H1 (cell line): ENCODE results near the gene SFRP2. TPM values are rescaled to one million over a fixed set of nuclear protein-coding genes. Genes with fewer than 3 reads are reported as not detected.

Source experiments
- CTCF ChIA-PET: fragments of 300-600 bp; sonication (Branson Sonifier 250); formaldehyde crosslinking; loops from one replicate; lab custom pipeline; 2021; ENCODE audit not compliant: partially characterized antibody; lab: Charles Lee
- POLR2A ChIA-PET: fragments of 300-600 bp; sonication (Branson Sonifier 250); formaldehyde crosslinking; loops from one replicate; lab custom pipeline; 2021; ENCODE audit warnings: inconsistent platforms; ENCODE audit not compliant: partially characterized antibody; lab: Charles Lee
- DNase-seq, 2 experiments: peaks; one replicate each; pipeline versions ENCODE4 v3.0.0 to v3.0.0-alpha.2; 2010 to 2022; ENCODE audit warnings: low spot score in 2 of 2, low read depth in 1 of 2, mixed read lengths in 1 of 2
- FAIRE-seq: peaks from 2 replicates; lab custom pipeline; 2011; peaks lifted over from hg19 to GRCh38; lab: Jason Lieb, UNC
- H2AFZ ChIP-seq: 2 replicates; pipeline ENCODE4 v1.8.1; 2012; ENCODE audit warnings: low read length, inconsistent platforms
- H2AK5ac ChIP-seq: 2 replicates; pipeline ENCODE4 v1.6.1; 2013; ENCODE audit warnings: low read depth, low read length
- H2BK120ac ChIP-seq: replicated peaks from 2 replicates; pipeline ENCODE3; 2013; ENCODE audit warnings: low read depth, low read length, inconsistent platforms
- H2BK12ac ChIP-seq: 2 replicates; pipeline ENCODE4 v1.6.1; 2013; ENCODE audit warnings: low read depth, low read length
- H2BK15ac ChIP-seq: 2 replicates; pipeline ENCODE4 v1.6.1; 2013; ENCODE audit warnings: low read length
- H2BK20ac ChIP-seq: 2 replicates; pipeline ENCODE4 v1.6.1; 2013; ENCODE audit warnings: low read length
- H2BK5ac ChIP-seq: 2 replicates; pipeline ENCODE4 v1.6.1; 2013; ENCODE audit warnings: low read depth, low read length
- H3K14ac ChIP-seq: 2 replicates; pipeline ENCODE4 v1.6.1; 2013; ENCODE audit warnings: inconsistent platforms; ENCODE audit not compliant: insufficient read length
- H3K18ac ChIP-seq: 2 replicates; pipeline ENCODE4 v1.6.1; 2013; ENCODE audit warnings: low read length; ENCODE audit errors: extremely low read depth
- H3K23ac ChIP-seq: 2 replicates; pipeline ENCODE4 v1.6.1; 2013; ENCODE audit warnings: inconsistent platforms; ENCODE audit not compliant: insufficient read length
- H3K23me2 ChIP-seq: 2 replicates; pipeline ENCODE4 v1.6.1; 2013; ENCODE audit warnings: low read depth, low read length
- H3K27ac ChIP-seq: 2 replicates; pipeline ENCODE4 v1.6.1; 2011; ENCODE audit warnings: low read depth, low read length, inconsistent platforms
- H3K27me3 ChIP-seq, 4 experiments: replicated peaks in 1 of 4; 1 replicate in 1 of 4; 2 replicates in 3 of 4; pipeline versions ENCODE4 v1.6.1 to v1.8.1; 2011 to 2013; ENCODE audit warnings: low read length in 3 of 4, mild to moderate bottlenecking in 3 of 4, inconsistent platforms in 2 of 4, mixed read lengths in 2 of 4, moderate library complexity in 1 of 4; ENCODE audit not compliant: control insufficient read depth in 3 of 4, insufficient read depth in 3 of 4; ENCODE audit errors: extremely low read depth in 1 of 4
- H3K36me3 ChIP-seq, 4 experiments: 2 replicates each; pipeline versions ENCODE4 v1.6.1 to v1.8.1; 2011 to 2013; ENCODE audit warnings: mild to moderate bottlenecking in 4 of 4, low read length in 3 of 4, moderate library complexity in 2 of 4, control low read depth in 1 of 4, inconsistent platforms in 1 of 4; ENCODE audit not compliant: insufficient read depth in 4 of 4, control insufficient read depth in 2 of 4
- H3K4ac ChIP-seq: replicated peaks from 2 replicates; pipeline ENCODE3; 2013; ENCODE audit warnings: low read length, low read depth, mixed read lengths, inconsistent platforms; ENCODE audit not compliant: insufficient read length
- H3K4me1 ChIP-seq, 4 experiments: replicated peaks in 1 of 4; 1 replicate in 1 of 4; 2 replicates in 3 of 4; pipeline versions ENCODE4 v1.6.1 to v1.8.1; 2011 to 2013; ENCODE audit warnings: low read length in 3 of 4, inconsistent platforms in 2 of 4, mixed read lengths in 1 of 4; ENCODE audit not compliant: insufficient read depth in 4 of 4, control insufficient read depth in 3 of 4
- H3K4me2 ChIP-seq, 2 experiments: 2 replicates each; pipeline versions ENCODE4 v1.6.1 to v1.8.1; 2011 to 2013; ENCODE audit warnings: low read depth in 2 of 2, low read length in 2 of 2, control low read depth in 1 of 2, inconsistent platforms in 1 of 2, mild to moderate bottlenecking in 1 of 2; ENCODE audit not compliant: insufficient read depth in 1 of 2
- H3K4me3 ChIP-seq, 4 experiments: fragments of 200-600, 300-600 bp in 1 of 4; sonication (generic), shearing (Covaris generic), sonication (Bioruptor Twin) in 1 of 4; 2 replicates each; pipeline versions ENCODE4 v1.5.1 to v1.8.1; 2011 to 2016; ENCODE audit warnings: low read length in 4 of 4, low read depth in 3 of 4, control low read depth in 2 of 4, inconsistent platforms in 2 of 4, mild to moderate bottlenecking in 2 of 4, mixed read lengths in 1 of 4, moderate library complexity in 1 of 4; ENCODE audit not compliant: insufficient read depth in 2 of 4; ENCODE audit errors: extremely low read depth in 1 of 4
- H3K56ac ChIP-seq: replicated peaks from 2 replicates; pipeline ENCODE3; 2013; ENCODE audit warnings: low read depth, mild to moderate bottlenecking, mixed read lengths, low read length, inconsistent platforms; ENCODE audit not compliant: insufficient read length
- H3K79me1 ChIP-seq: 2 replicates; pipeline ENCODE4 v1.6.1; 2013; ENCODE audit warnings: low read depth, low read length, control low read depth
- H3K79me2 ChIP-seq, 2 experiments: 2 replicates each; pipeline versions ENCODE4 v1.6.1 to v1.8.1; 2012 to 2013; ENCODE audit warnings: low read length in 2 of 2, mild to moderate bottlenecking in 2 of 2, inconsistent platforms in 1 of 2; ENCODE audit not compliant: insufficient read depth in 2 of 2, control insufficient read depth in 1 of 2
- H3K9ac ChIP-seq, 4 experiments: replicated peaks in 1 of 4; 1 replicate in 1 of 4; 2 replicates in 3 of 4; pipeline versions ENCODE4 v1.6.1 to v1.8.1; 2011 to 2013; ENCODE audit warnings: low read depth in 3 of 4, low read length in 3 of 4, control low read depth in 2 of 4, mild to moderate bottlenecking in 2 of 4, moderate library complexity in 2 of 4, inconsistent platforms in 1 of 4; ENCODE audit errors: extremely low read depth in 1 of 4
- H3K9me3 ChIP-seq, 2 experiments: 2 replicates each; pipeline versions ENCODE4 v1.6.1 to v1.8.1; 2012 to 2013; ENCODE audit warnings: mild to moderate bottlenecking in 2 of 2, moderate library complexity in 2 of 2, control low read depth in 1 of 2, inconsistent platforms in 1 of 2, low read depth in 1 of 2, low read length in 1 of 2, mixed read lengths in 1 of 2; ENCODE audit not compliant: insufficient read depth in 2 of 2
- H4K20me1 ChIP-seq, 2 experiments: replicated peaks in 1 of 2; 2 replicates each; pipeline versions ENCODE3 to v1.8.1; 2011 to 2013; ENCODE audit warnings: inconsistent platforms in 2 of 2, low read length in 2 of 2, mild to moderate bottlenecking in 1 of 2; ENCODE audit not compliant: insufficient read depth in 2 of 2, control insufficient read depth in 1 of 2
- H4K5ac ChIP-seq: 2 replicates; pipeline ENCODE4 v1.6.1; 2013; ENCODE audit warnings: low read length, low read depth, mixed read lengths, inconsistent platforms; ENCODE audit not compliant: insufficient read length
- H4K8ac ChIP-seq: 2 replicates; pipeline ENCODE4 v1.8.0; 2013; ENCODE audit warnings: mild to moderate bottlenecking, moderate library complexity, low read length, inconsistent platforms; ENCODE audit not compliant: insufficient read depth; ENCODE audit errors: extremely low read depth
- H4K91ac ChIP-seq: replicated peaks from 2 replicates; pipeline ENCODE3; 2013; ENCODE audit warnings: low read length, mixed read lengths, inconsistent platforms; ENCODE audit not compliant: insufficient read length
- CEBPB ChIP-seq: IDR thresholded peaks from 2 replicates; pipeline ENCODE4 v1.6.1; 2012; ENCODE audit warnings: low read depth, low read length
- CHD2 ChIP-seq: IDR thresholded peaks from 2 replicates; pipeline ENCODE4 v1.6.1; 2012; ENCODE audit warnings: low read length, improper control_type of control experiment
- EGR1 ChIP-seq: IDR thresholded peaks from 2 replicates; pipeline ENCODE4 v1.6.1; 2011; ENCODE audit warnings: low read depth, low read length, borderline replicate concordance
- SAP30 ChIP-seq: fragments of 300-600 bp; sonication (generic); IDR thresholded peaks from 2 replicates; pipeline ENCODE4 v1.7.1; 2012; ENCODE audit warnings: low read length, moderate library complexity, mild to moderate bottlenecking, inconsistent platforms; ENCODE audit not compliant: insufficient read depth, insufficient replicate concordance
- SP4 ChIP-seq: IDR thresholded peaks from 2 replicates; pipeline ENCODE4 v1.6.1; 2012; ENCODE audit warnings: low read length, inconsistent platforms
- WGBS, 2 experiments: shearing (Covaris generic) in 1 of 2; methylation state at CpG; one replicate each; pipeline versions ENCODE4 v1.1.6 to v1.1.7; 2013 to 2015; ENCODE audit warnings: low lambda C conversion rate in 2 of 2, mixed read lengths in 2 of 2, inconsistent platforms in 1 of 2, low coverage in 1 of 2, missing lambda C conversion rate in 1 of 2; ENCODE audit not compliant: insufficient replicate concordance in 2 of 2, insufficient coverage in 1 of 2, insufficient read length in 1 of 2; ENCODE audit errors: extremely low coverage in 1 of 2, missing lambda C conversion rate in 1 of 2; 5-methylcytosine and 5-hydroxymethylcytosine counted together
- polyA plus RNA-seq, 7 experiments: library from polyadenylated mRNA; depleted of rRNA in 3 of 7; stranded (reverse) in 5 of 7; unstranded in 2 of 7; fragments of >200 nt in 5 of 7; fragments of 200-250 nt in 2 of 7; gene quantifications; 1 replicate in 5 of 7; 2 replicates in 1 of 7; 4 replicates in 1 of 7; pipeline versions ENCODE4 v1.2.1 to v1.2.3, GENCODE V29; 2011 to 2013; ENCODE audit warnings: missing spikeins in 2 of 7, mixed read lengths in 2 of 7
- total RNA-seq: library from RNA; stranded (reverse); fragmentation: NEBNext Ultra II Directional; extraction: Animal tissue kit (Norgen Biotek cat#: 25700); gene quantifications from 2 replicates; pipeline ENCODE4 v1.2.1, GENCODE V29; 2021

The SFRP2 gene
- total and polyA plus RNA-seq, 2 of the 8 experiments (the other 6 are each of a cell fraction or from before 2014, with no cell fraction given) = 108 to 342 TPM

GRCh38 chr4:153764601-153765368, 24.1 kb downstream of the SFRP2 start:
- no peak overlapping the region for H2BK5ac ChIP-seq
- H4K91ac ChIP-seq = no peak overlapping the region
- ChIA-PET CTCF (interaction anchor here (0.5 to 3.8 kb wide), 28 partner anchors 8 to 873 kb away, joined by 3 to 17 read pairs (median 3); partner anchors contain the start of gene TLR2), POLR2A (interaction anchor here (1.9 to 2.7 kb wide), 4 partner anchors 16 to 26 kb away, joined by 10 to 14 read pairs (median 12); no protein-coding TSS in a partner anchor)
- H3K9me3 ChIP-seq = no peaks in the 10 kb centered on the region
- H3K36me3 ChIP-seq = no peaks in the 10 kb centered on the region
- no peaks in the 10 kb centered on the region for H3K79me2 ChIP-seq
- no peak overlapping the region for H2AK5ac ChIP-seq
- H3K56ac ChIP-seq = no peak overlapping the region
- WGBS, 2 experiments = 70% methylated on average over 5 of the region's 5 CpGs; no CpG with 5 or more reads in 1 of the 2 experiments
- DNase-seq = no peak
- H3K4me1 ChIP-seq = peaks cover 0 to 10% (median 6%) of the 10 kb centered on the region in 4 experiments; a peak in 5 of 7 replicates
- H3K27ac ChIP-seq = no peak overlapping the region
- H4K8ac ChIP-seq = no peak overlapping the region
- no peak overlapping the region for H3K4ac ChIP-seq
- H2AFZ ChIP-seq = no peak overlapping the region
- H3K23me2 ChIP-seq = peaks cover 3% of the 10 kb centered on the region
- no peak overlapping the region for H3K18ac ChIP-seq
- no peak overlapping the region for H3K23ac ChIP-seq
- H3K4me2 ChIP-seq = no peak overlapping the region; a peak in 1 of 4 replicates
- H3K14ac ChIP-seq = no peak overlapping the region
- TF ChIP-seq SAP30 (no peak), SP4 (no peak), CHD2 (no peak), CEBPB (no peak), EGR1 (no peak)
- no peak overlapping the region for H2BK12ac ChIP-seq
- no peaks in the 10 kb centered on the region for H3K27me3 ChIP-seq
- no peaks in the 10 kb centered on the region for H3K79me1 ChIP-seq
- H3K9ac ChIP-seq = no peak overlapping the region
- no peak for FAIRE-seq
- 0 out of 2 replicates have a peak overlapping the region, but pooled peaks have one; percentile 3 for H2BK15ac ChIP-seq
- no peak overlapping the region for H3K4me3 ChIP-seq
- H4K5ac ChIP-seq = no peak overlapping the region
- no peak overlapping the region for H2BK20ac ChIP-seq
- no peaks in the 10 kb centered on the region for H4K20me1 ChIP-seq
- no peak overlapping the region for H2BK120ac ChIP-seq
